GM12878 (cell line): Measurements from ENCODE around the gene COX6A2. TPM values are rescaled to one million over a fixed set of nuclear protein-coding genes. Genes with fewer than 3 reads are reported as not detected.

ENCODE experiments used
- BACH1 ChIP-seq: fragments of 450-650 bp; IDR thresholded peaks from 2 replicates; pipeline ENCODE4 v1.6.1; 2017; ENCODE audit warnings: mild to moderate bottlenecking, borderline replicate concordance
- BCL3 ChIP-seq: IDR thresholded peaks from 2 replicates; pipeline ENCODE4 v1.6.1; 2011; ENCODE audit warnings: borderline replicate concordance, low read depth, mild to moderate bottlenecking, moderate library complexity, low read length; ENCODE audit not compliant: insufficient read depth, poor library complexity, severe bottlenecking
- BHLHE40 ChIP-seq, 2 experiments: fragments of 450-650 bp in 1 of 2; IDR thresholded peaks; 2 replicates each; pipeline ENCODE4 v1.6.1; 2011 to 2017; ENCODE audit warnings: low read depth in 2 of 2, borderline replicate concordance in 1 of 2, improper control_type of control experiment in 1 of 2, low read length in 1 of 2, mild to moderate bottlenecking in 1 of 2
- CEBPB ChIP-seq, 2 experiments: fragments of 150-350 bp in 1 of 2; IDR thresholded peaks; 2 replicates each; pipeline ENCODE4 v1.6.1; 2012 to 2014; ENCODE audit warnings: low read depth in 2 of 2, low read length in 2 of 2, borderline replicate concordance in 1 of 2, inconsistent platforms in 1 of 2
- MTA3 ChIP-seq: IDR thresholded peaks from 2 replicates; pipeline ENCODE4 v1.6.1; 2012; ENCODE audit warnings: low read length, inconsistent platforms, borderline replicate concordance
- NFXL1 ChIP-seq: fragments of 450-650 bp; IDR thresholded peaks from 2 replicates; pipeline ENCODE4 v1.6.1; 2017; ENCODE audit warnings: antibody characterized with exemption, mild to moderate bottlenecking, borderline replicate concordance
- POLR2AphosphoS5 ChIP-seq: IDR thresholded peaks from 2 replicates; pipeline ENCODE4 v1.6.1; 2011; ENCODE audit warnings: mild to moderate bottlenecking, low read length, inconsistent platforms
- ZBED1 ChIP-seq: IDR thresholded peaks from 2 replicates; pipeline ENCODE4 v1.6.1; 2016; ENCODE audit warnings: borderline replicate concordance
- ZNF207 ChIP-seq: fragments of 450-650 bp; IDR thresholded peaks from 2 replicates; pipeline ENCODE4 v1.6.1; 2014; ENCODE audit warnings: antibody characterized with exemption, mild to moderate bottlenecking, borderline replicate concordance
- polyA plus RNA-seq, 11 experiments: library from polyadenylated mRNA; depleted of rRNA in 4 of 11; unstranded in 6 of 11; stranded (reverse) in 5 of 11; fragments of >200 nt; fragmentation: Nextera tagmentation in 4 of 11; fragmentation: Illumina TruSeq in 1 of 11; extraction: Ambion mirVana in 4 of 11; extraction: Trizol in 1 of 11; gene quantifications; 1 replicate in 1 of 11; 2 replicates in 10 of 11; pipeline versions ENCODE4 v1.2.1 to v1.2.3, GENCODE V29; 2011 to 2016; ENCODE audit warnings: inconsistent platforms in 2 of 11, missing spikeins in 2 of 11, low read depth in 1 of 11
- total RNA-seq, 4 experiments: library from RNA; depleted of rRNA in 3 of 4; stranded (reverse); fragments of >200 nt in 3 of 4; fragmentation: Illumina TruSeq in 1 of 4; extraction: Trizol in 1 of 4; gene quantifications; 2 replicates each; pipeline versions ENCODE4 v1.2.1 to v1.2.3, GENCODE V29; 2013 to 2021
- TF ChIP-seq, protein P1 (sequence below): IDR thresholded peaks from 2 replicates; pipeline ENCODE4 v1.6.1; 2012; ENCODE audit warnings: improper control_type of control experiment, low read depth, low read length; ENCODE audit not compliant: insufficient replicate concordance
- TF ChIP-seq, protein P2 (sequence below): fragments of 150-350 bp; IDR thresholded peaks from 2 replicates; pipeline ENCODE4 v1.6.1; 2014; ENCODE audit warnings: mild to moderate bottlenecking, low read depth, low read length
- TF ChIP-seq, protein P3 (sequence below): fragments of 450-650 bp; IDR thresholded peaks from 2 replicates; pipeline ENCODE4 v1.6.1; 2016; ENCODE audit warnings: mild to moderate bottlenecking

COX6A2 gene
- total and polyA plus RNA-seq, 10 of the 15 experiments (the other 5 are each of a cell fraction or from before 2014, with no cell fraction given), result not detected

DNA sequence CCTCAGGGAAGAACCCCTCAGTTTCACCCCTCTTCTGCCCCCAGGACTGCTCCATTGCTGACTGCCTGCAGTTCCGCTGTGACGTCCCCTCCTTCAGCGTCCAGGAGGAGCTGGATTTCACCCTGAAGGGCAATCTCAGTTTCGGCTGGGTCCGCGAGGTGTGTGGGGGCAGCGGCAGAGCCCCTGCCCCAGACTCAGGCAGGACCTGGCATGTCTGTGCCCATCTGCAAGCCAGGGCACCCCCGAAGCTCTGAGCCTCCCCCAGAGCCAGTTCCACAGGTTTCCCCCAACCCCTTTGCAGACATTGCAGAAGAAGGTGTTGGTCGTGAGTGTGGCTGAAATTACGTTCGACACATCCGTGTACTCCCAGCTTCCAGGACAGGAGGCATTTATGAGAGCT is 4.4 kb downstream of the COX6A2 start (continued):
- TF ChIP-seq, protein P1, sequence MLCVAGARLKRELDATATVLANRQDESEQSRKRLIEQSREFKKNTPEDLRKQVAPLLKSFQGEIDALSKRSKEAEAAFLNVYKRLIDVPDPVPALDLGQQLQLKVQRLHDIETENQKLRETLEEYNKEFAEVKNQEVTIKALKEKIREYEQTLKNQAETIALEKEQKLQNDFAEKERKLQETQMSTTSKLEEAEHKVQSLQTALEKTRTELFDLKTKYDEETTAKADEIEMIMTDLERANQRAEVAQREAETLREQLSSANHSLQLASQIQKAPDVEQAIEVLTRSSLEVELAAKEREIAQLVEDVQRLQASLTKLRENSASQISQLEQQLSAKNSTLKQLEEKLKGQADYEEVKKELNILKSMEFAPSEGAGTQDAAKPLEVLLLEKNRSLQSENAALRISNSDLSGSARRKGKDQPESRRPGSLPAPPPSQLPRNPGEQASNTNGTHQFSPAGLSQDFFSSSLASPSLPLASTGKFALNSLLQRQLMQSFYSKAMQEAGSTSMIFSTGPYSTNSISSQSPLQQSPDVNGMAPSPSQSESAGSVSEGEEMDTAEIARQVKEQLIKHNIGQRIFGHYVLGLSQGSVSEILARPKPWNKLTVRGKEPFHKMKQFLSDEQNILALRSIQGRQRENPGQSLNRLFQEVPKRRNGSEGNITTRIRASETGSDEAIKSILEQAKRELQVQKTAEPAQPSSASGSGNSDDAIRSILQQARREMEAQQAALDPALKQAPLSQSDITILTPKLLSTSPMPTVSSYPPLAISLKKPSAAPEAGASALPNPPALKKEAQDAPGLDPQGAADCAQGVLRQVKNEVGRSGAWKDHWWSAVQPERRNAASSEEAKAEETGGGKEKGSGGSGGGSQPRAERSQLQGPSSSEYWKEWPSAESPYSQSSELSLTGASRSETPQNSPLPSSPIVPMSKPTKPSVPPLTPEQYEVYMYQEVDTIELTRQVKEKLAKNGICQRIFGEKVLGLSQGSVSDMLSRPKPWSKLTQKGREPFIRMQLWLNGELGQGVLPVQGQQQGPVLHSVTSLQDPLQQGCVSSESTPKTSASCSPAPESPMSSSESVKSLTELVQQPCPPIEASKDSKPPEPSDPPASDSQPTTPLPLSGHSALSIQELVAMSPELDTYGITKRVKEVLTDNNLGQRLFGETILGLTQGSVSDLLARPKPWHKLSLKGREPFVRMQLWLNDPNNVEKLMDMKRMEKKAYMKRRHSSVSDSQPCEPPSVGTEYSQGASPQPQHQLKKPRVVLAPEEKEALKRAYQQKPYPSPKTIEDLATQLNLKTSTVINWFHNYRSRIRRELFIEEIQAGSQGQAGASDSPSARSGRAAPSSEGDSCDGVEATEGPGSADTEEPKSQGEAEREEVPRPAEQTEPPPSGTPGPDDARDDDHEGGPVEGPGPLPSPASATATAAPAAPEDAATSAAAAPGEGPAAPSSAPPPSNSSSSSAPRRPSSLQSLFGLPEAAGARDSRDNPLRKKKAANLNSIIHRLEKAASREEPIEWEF, result no peak
- TF ChIP-seq, protein P2, sequence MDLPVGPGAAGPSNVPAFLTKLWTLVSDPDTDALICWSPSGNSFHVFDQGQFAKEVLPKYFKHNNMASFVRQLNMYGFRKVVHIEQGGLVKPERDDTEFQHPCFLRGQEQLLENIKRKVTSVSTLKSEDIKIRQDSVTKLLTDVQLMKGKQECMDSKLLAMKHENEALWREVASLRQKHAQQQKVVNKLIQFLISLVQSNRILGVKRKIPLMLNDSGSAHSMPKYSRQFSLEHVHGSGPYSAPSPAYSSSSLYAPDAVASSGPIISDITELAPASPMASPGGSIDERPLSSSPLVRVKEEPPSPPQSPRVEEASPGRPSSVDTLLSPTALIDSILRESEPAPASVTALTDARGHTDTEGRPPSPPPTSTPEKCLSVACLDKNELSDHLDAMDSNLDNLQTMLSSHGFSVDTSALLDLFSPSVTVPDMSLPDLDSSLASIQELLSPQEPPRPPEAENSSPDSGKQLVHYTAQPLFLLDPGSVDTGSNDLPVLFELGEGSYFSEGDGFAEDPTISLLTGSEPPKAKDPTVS, result no peak
- TF ChIP-seq BHLHE40 (IDR thresholded peaks at IDR 0.05; ENCODE audit: borderline replicate concordance in 1 of 2, low read depth in 2 of 2, low read length in 1 of 2), result no peak
- no peak for TF ChIP-seq MTA3
- no peak for TF ChIP-seq NFXL1
- TF ChIP-seq POLR2AphosphoS5, result no peak
- TF ChIP-seq, protein P3, sequence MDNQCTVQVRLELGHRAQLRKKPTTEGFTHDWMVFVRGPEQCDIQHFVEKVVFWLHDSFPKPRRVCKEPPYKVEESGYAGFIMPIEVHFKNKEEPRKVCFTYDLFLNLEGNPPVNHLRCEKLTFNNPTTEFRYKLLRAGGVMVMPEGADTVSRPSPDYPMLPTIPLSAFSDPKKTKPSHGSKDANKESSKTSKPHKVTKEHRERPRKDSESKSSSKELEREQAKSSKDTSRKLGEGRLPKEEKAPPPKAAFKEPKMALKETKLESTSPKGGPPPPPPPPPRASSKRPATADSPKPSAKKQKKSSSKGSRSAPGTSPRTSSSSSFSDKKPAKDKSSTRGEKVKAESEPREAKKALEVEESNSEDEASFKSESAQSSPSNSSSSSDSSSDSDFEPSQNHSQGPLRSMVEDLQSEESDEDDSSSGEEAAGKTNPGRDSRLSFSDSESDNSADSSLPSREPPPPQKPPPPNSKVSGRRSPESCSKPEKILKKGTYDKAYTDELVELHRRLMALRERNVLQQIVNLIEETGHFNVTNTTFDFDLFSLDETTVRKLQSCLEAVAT, result no peak
- TF ChIP-seq ZNF207, result no peak
- no peak for TF ChIP-seq BACH1
- no peak for TF ChIP-seq ZBED1
- TF ChIP-seq CEBPB (IDR thresholded peaks at IDR 0.05; ENCODE audit: borderline replicate concordance in 1 of 2, low read depth in 2 of 2, low read length in 2 of 2), result no peak
- TF ChIP-seq BCL3, result no peak
